ENCODE measurements around the gene MLLT6.

DNA sequence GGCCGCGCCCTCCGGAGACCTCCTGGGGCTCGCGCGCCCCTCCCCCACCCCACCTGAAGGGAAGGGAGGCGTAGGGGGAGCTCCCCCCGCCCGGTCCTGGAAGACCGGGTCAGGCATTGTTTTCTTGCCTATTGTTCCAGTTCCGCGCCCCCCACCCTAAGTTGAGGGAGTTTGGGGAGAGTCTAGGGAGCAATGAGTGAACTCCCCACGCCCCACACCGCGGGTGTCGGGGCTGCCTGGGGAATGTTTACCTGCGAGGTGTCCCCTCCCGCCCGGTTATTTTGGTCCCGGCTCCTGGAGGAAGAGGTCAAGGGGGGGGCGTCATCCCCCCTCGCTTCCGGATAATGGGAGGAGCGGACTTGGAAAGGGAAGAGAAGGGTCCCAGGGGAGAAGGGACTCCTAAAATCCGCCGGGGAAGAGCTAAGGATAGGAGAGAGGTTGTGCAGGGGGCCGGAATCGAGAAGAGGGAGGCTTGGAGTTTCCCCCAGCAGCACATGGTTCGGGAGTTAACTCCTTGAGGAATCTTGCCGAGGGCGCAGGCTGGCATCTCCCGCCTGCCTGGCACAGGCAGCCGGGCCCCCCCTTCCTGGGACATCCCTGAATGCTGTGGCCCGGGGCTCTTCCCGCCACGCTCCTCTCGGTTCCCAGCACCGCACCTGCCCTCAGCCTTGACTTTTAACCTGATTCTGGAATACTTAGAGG, 881 bp downstream of the MLLT6 start:
- TF ChIP-seq, protein P1, sequence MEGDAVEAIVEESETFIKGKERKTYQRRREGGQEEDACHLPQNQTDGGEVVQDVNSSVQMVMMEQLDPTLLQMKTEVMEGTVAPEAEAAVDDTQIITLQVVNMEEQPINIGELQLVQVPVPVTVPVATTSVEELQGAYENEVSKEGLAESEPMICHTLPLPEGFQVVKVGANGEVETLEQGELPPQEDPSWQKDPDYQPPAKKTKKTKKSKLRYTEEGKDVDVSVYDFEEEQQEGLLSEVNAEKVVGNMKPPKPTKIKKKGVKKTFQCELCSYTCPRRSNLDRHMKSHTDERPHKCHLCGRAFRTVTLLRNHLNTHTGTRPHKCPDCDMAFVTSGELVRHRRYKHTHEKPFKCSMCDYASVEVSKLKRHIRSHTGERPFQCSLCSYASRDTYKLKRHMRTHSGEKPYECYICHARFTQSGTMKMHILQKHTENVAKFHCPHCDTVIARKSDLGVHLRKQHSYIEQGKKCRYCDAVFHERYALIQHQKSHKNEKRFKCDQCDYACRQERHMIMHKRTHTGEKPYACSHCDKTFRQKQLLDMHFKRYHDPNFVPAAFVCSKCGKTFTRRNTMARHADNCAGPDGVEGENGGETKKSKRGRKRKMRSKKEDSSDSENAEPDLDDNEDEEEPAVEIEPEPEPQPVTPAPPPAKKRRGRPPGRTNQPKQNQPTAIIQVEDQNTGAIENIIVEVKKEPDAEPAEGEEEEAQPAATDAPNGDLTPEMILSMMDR (conservative IDR thresholded peaks at IDR 0.05; ENCODE audit: low read depth, low read length), result no peak
- no peak for TF ChIP-seq EZH2phosphoT487 (IDR thresholded peaks at IDR 0.05; ENCODE audit: borderline replicate concordance, low read length)
